22Rv1 (cell line): ENCODE results near the gene DUSP22.
"Not testable (repeated sequence)": the region's sequence is repeated elsewhere in the genome, so short reads cannot be mapped to it uniquely, and the experiment has no call there.

Experiments
- H3K27ac ChIP-seq: fragments of 450-650 bp; 2 replicates; pipeline ENCODE4 v1.5.1; 2017
- CTCF ChIP-seq: fragments of 450-650 bp; IDR thresholded peaks from 2 replicates; pipeline ENCODE4 v1.5.1; 2017; ENCODE audit warnings: mild to moderate bottlenecking
- ZFX ChIP-seq: fragments of 450-650 bp; IDR thresholded peaks from 2 replicates; pipeline ENCODE4 v1.6.1; 2017; ENCODE audit warnings: antibody characterized with exemption, borderline replicate concordance

Gene DUSP22

GRCh38 chr6:373031-373430, 80.7 kb downstream of the DUSP22 start:
- H3K27ac ChIP-seq, result no peak overlapping the region
- TF ChIP-seq CTCF (no peak), ZFX (no peak)

- no peak for TF ChIP-seq ZFX
- TF ChIP-seq CTCF, result no peak
- H3K27ac ChIP-seq, result no peak overlapping the region
Observed at GRCh38 chr6:373773-374724, 81.8 kb downstream of the DUSP22 start.

- no peak for TF ChIP-seq CTCF
- no peak for TF ChIP-seq ZFX
- no peak overlapping the region for H3K27ac ChIP-seq
Observed at GRCh38 chr6:374956-375355, 82.7 kb downstream of the DUSP22 start.

GRCh38 chr6:376827-377640, 84.7 kb downstream of the DUSP22 start:
- no peak overlapping the region for H3K27ac ChIP-seq
- no peak for TF ChIP-seq CTCF
- TF ChIP-seq ZFX, result no peak

- not testable (repeated sequence) for H3K27ac ChIP-seq
Observed at GRCh38 chr6:377641-378020, 85.3 kb downstream of the DUSP22 start.

GRCh38 chr6:378090-378957, 86.0 kb downstream of the DUSP22 start:
- no peak overlapping the region for H3K27ac ChIP-seq
- TF ChIP-seq ZFX (no peak), CTCF (no peak)

GRCh38 chr6:378958-379409, 86.7 kb downstream of the DUSP22 start:
- TF ChIP-seq ZFX (no peak), CTCF (no peak)
- H3K27ac ChIP-seq, result no peak overlapping the region
